GM12864 (cell line): ENCODE results near the gene HADHB.
"Not testable (repeated sequence)": the region's sequence is repeated elsewhere in the genome, so short reads cannot be mapped to it uniquely, and the experiment has no call there.

Source experiments
- DNase-seq: peaks from one replicate; pipeline ENCODE4 v3.0.0-alpha.2; 2011; ENCODE audit warnings: low read depth
- H3K4me3 ChIP-seq: 2 replicates; pipeline ENCODE4 v1.5.1; 2011; ENCODE audit warnings: mild to moderate bottlenecking, low read depth, low read length, control low read depth
- TF ChIP-seq, protein P1 (sequence below): IDR thresholded peaks from 2 replicates; pipeline ENCODE4 v1.5.1; 2011; ENCODE audit warnings: low read depth, mild to moderate bottlenecking, moderate library complexity, low read length, control low read depth, inconsistent platforms; ENCODE audit errors: missing control alignments

The HADHB gene

DNA sequence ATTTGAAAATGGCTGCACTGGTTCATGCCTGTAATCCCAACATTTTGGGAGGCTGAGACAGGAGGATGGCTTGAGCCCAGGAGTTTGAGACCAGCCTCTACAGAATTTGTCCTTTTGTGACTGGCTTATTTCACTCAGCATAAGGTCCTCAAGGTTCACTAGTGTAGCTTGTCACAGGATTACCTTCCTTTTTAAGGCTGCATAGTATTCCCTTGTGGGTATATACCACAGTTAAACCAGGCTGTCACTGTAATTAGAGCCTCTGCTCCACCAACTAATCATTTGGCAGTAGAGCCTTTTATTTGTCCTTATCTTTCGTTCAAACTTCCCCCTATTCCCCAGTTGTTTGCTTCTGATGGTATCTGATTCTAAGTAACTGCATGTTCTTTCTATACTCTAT is 50.8 kb downstream of the HADHB start:
- TF ChIP-seq, protein P1, sequence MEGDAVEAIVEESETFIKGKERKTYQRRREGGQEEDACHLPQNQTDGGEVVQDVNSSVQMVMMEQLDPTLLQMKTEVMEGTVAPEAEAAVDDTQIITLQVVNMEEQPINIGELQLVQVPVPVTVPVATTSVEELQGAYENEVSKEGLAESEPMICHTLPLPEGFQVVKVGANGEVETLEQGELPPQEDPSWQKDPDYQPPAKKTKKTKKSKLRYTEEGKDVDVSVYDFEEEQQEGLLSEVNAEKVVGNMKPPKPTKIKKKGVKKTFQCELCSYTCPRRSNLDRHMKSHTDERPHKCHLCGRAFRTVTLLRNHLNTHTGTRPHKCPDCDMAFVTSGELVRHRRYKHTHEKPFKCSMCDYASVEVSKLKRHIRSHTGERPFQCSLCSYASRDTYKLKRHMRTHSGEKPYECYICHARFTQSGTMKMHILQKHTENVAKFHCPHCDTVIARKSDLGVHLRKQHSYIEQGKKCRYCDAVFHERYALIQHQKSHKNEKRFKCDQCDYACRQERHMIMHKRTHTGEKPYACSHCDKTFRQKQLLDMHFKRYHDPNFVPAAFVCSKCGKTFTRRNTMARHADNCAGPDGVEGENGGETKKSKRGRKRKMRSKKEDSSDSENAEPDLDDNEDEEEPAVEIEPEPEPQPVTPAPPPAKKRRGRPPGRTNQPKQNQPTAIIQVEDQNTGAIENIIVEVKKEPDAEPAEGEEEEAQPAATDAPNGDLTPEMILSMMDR, result no peak
- DNase-seq, result no peak
- no peak overlapping the region for H3K4me3 ChIP-seq

DNA sequence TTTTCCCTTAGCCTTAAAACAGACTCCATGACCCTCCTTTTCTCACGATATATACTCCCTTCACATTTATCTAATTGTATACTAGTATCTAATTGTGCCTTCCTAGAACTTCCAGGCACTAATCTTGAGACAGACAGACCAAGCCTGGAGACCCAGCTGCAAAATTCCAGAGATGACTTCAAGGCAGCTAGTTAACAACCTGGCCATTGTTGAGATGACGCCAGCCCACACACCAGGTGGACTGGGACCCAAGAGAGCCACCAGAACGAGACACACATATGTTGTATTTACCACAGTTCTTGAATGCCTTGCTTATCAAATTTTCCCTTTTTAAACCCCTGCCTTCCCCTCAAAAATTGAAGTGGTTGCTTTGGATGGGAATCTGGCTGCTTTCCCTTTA is 52.3 kb downstream of the HADHB start:
- TF ChIP-seq, protein P1, result no peak
- H3K4me3 ChIP-seq, result no peak overlapping the region
- no peak for DNase-seq

DNA sequence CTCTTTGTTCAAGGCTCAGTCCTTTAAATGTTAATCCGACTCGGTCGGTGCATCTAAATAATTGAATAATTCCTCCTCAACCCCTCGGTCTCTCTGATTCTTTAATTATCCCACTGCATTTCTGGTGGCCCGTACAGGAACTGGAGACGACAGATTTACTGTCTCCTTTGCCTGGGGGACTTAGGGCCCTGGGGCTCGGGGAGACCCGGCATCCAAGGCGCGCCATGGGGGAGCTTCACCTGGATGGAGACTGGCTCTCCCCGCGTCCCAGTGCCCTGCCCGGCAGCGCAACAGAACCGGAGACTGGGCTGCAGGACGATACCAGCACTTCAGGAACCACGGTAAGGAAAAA is 53.5 kb downstream of the HADHB start:
- TF ChIP-seq, protein P1, result no peak
- H3K4me3 ChIP-seq, result no peak overlapping the region
- DNase-seq, result no peak

DNA sequence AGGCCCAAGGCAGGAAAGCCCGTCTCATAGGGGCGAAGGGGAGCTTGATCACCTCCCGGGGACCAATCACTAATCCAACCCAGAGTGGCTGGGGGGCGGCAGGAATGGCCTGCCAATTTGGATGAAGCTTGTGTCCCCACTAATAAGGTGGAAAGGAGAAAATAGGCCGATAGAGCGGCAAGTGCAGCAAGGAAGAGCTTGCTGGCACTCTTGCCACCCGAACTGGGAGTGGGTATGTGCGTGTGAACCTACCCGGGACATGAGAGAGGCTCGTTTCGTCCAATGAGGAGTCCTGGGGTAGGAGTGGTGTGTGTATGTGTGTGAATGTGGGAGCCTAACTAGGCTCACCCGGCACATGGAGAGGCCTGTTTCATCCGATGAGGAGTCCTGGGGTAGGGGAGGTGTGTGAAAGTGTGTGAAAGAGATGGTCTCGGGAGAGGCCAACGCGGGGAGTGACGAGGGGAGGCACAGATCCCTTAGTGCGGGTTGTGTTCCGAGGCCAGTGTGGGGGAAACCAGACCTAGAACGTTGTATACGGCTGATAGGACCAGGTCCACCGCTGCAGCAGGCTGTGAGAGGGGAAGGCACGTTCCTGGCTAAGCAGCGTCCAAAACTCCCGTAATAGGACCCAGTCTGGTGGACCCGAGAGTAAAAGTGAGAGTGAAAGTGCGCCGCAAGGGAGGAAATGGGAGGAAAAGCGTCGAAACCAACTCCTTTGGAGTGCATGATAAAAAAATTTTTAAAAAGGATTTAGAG is 54.1 kb downstream of the HADHB start:
- H3K4me3 ChIP-seq, result peak overlapping the region; percentile 48
- TF ChIP-seq, protein P1, result no peak
- DNase-seq, result no peak

DNA sequence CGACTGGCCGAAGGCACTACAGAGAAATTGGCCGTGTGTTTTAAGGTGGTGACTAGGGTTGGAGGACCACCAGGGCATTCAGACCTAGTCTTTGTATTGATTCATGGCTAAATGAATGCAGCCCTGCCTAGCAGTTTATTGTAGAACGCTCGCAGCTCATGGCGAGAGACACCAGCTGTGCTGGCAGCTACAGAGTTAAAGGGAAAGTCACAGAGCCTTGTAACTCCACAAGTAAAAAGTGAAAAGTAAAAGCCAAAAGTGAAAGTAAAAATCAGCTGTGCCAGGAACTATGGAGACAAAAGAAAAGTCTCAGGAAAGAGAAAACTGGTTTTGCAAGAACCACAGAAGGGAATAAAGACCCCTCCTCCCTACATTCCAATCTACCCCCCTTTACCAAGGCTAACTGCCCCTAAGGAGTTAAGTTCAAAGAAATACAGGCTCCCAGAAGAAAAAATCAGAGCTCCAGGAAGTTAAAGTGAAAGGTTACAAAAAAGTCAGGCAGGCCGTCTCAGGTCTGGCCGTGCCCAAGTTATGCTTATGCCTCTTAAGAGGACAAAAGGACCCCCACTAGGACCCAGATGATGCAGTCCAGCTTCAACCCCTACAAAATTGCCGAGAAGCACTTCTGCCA is 54.8 kb downstream of the HADHB start:
- DNase-seq, result no peak
- TF ChIP-seq, protein P1, result no peak
- H3K4me3 ChIP-seq, result peak overlapping the region; percentile 48; the same call in 1 of the 2 replicates

DNA sequence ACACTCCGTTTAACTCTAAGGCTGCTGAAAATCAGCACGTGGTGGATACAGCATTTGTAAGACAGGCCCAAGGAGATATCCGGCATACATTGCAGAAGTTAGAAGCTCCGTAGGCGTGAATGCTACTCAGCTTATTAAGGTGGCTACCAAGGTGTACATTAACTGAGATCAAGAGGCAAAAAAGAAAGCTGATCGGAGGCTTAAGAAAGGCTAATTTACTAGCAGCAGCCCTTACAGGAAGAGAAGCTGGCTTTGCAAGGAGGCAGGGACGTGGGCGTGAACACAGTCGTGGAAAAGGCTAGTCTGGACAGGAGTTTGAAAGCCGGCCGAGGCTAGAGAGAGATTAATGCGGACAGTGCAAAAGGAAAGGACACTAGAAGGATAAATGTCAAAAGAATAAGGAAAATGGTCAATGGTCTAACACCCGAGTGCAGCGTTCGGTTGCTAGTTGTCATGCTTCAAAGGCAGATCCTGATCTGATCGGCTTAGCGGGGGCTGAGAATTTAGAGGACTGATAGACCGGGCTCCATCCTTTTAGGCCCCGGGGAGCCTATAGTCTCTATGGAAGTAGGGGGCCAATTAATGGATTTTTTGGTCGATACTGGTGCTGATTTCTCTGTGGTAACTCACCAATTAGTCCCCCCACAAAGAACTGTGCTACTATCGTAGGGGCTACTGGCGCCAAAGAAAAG is 55.6 kb downstream of the HADHB start:
- H3K4me3 ChIP-seq, result no peak overlapping the region
- TF ChIP-seq, protein P1, result no peak
- DNase-seq, result no peak

DNA sequence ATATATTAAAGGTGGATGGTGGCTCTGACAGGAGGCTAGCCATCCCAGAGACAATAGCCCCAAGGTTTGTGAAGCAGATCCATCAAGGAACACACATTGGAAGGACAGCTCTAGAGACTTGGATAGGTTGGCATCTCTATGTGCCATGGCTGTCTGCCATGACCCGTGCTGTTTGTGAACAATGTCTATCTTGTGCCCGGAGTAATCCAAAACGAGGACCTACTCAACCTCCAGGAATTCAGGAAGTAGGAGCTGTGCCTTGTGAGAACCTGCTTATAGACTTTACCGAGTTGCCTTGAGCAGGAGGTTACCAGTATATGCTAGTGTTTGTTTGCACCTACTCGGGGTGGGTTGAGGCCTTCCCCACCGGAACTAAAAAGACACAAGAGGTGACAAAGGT is 58.1 kb downstream of the HADHB start:
- TF ChIP-seq, protein P1, result no peak
- H3K4me3 ChIP-seq, result no peak overlapping the region
- no peak for DNase-seq

DNA sequence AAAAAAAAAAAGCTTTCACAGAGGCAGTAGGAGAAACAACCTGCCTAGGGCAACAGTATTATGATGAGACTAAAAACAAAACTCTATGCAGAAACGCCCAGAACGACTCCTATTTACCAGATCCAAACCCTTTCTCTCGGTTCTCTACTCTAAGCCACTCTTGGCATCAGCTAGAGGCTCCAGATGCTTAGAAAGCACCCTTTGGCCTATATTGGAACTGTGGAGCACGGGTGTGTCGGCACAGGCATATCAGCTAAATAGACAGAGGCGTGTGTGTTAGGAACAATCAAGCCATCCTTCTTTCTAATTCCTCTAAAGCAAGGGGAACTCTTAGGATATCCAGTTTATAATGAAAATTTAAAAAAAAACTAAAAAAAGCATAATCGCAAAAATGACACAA is 60.4 kb downstream of the HADHB start:
- H3K4me3 ChIP-seq, DNase-seq: not testable (repeated sequence)
